Peyer's patch (tissue), 4 donors: ENCODE results near the gene PROM2. TPM values are rescaled to one million over a fixed set of nuclear protein-coding genes. Genes with fewer than 3 reads are reported as not detected.

Experiments
- DNase-seq, 3 donors: peaks; one replicate each; pipeline ENCODE4 v3.0.0-alpha.2; 2017 to 2019
- H3K27ac ChIP-seq, 4 donors: fragments of 200-600 bp; sonication (generic); one replicate each; pipeline ENCODE4 v1.5.1; 2016 to 2019
- H3K27me3 ChIP-seq, 2 donors: fragments of 200-600 bp; sonication (generic); one replicate each; pipeline ENCODE4 v1.5.1; 2019
- H3K36me3 ChIP-seq, 3 donors: fragments of 200-600 bp; sonication (generic); one replicate each; pipeline ENCODE4 v1.5.1; 2016 to 2019
- H3K4me1 ChIP-seq, 4 donors: fragments of 200-600 bp; sonication (generic); one replicate each; pipeline ENCODE4 v1.5.1; 2016 to 2019
- H3K4me3 ChIP-seq, 4 donors: fragments of 200-600 bp; sonication (generic); 1 replicate in 3 of 4; 2 replicates in 1 of 4; pipeline ENCODE4 v1.5.1; 2016 to 2019; ENCODE audit warnings: mild to moderate bottlenecking in 1 of 4
- H3K9me3 ChIP-seq, 4 donors: fragments of 200-600 bp; sonication (generic); one replicate each; pipeline ENCODE4 v1.5.1; 2016 to 2019; ENCODE audit warnings: mild to moderate bottlenecking in 1 of 4
- POLR2A ChIP-seq, 2 donors: fragments of 450-650 bp; IDR thresholded peaks; one replicate each; pipeline ENCODE4 v1.5.1; 2017; ENCODE audit warnings: antibody characterized with exemption in 2 of 2, mild to moderate bottlenecking in 2 of 2, moderate library complexity in 2 of 2
- total RNA-seq, 4 donors: library from RNA; depleted of rRNA; stranded (reverse); fragments of >200 nt; gene quantifications; one replicate each; pipeline ENCODE4 v1.1.0, GENCODE V29; 2016
- TF ChIP-seq, protein P1 (sequence below), 6 experiments: fragments of 450-650 bp in 4 of 6; fragments of 200-600 bp in 2 of 6; sonication (generic) in 1 of 6; IDR thresholded peaks; one replicate each; pipeline ENCODE4 v1.5.1; 2017 to 2019; ENCODE audit warnings: antibody characterized with exemption in 6 of 6, mild to moderate bottlenecking in 3 of 6, moderate library complexity in 1 of 6

PROM2 gene, protein sequence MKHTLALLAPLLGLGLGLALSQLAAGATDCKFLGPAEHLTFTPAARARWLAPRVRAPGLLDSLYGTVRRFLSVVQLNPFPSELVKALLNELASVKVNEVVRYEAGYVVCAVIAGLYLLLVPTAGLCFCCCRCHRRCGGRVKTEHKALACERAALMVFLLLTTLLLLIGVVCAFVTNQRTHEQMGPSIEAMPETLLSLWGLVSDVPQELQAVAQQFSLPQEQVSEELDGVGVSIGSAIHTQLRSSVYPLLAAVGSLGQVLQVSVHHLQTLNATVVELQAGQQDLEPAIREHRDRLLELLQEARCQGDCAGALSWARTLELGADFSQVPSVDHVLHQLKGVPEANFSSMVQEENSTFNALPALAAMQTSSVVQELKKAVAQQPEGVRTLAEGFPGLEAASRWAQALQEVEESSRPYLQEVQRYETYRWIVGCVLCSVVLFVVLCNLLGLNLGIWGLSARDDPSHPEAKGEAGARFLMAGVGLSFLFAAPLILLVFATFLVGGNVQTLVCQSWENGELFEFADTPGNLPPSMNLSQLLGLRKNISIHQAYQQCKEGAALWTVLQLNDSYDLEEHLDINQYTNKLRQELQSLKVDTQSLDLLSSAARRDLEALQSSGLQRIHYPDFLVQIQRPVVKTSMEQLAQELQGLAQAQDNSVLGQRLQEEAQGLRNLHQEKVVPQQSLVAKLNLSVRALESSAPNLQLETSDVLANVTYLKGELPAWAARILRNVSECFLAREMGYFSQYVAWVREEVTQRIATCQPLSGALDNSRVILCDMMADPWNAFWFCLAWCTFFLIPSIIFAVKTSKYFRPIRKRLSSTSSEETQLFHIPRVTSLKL
- total RNA-seq = 10 to 100 TPM; 13.1 to 68.9 (median 39.2) TPM

DNA sequence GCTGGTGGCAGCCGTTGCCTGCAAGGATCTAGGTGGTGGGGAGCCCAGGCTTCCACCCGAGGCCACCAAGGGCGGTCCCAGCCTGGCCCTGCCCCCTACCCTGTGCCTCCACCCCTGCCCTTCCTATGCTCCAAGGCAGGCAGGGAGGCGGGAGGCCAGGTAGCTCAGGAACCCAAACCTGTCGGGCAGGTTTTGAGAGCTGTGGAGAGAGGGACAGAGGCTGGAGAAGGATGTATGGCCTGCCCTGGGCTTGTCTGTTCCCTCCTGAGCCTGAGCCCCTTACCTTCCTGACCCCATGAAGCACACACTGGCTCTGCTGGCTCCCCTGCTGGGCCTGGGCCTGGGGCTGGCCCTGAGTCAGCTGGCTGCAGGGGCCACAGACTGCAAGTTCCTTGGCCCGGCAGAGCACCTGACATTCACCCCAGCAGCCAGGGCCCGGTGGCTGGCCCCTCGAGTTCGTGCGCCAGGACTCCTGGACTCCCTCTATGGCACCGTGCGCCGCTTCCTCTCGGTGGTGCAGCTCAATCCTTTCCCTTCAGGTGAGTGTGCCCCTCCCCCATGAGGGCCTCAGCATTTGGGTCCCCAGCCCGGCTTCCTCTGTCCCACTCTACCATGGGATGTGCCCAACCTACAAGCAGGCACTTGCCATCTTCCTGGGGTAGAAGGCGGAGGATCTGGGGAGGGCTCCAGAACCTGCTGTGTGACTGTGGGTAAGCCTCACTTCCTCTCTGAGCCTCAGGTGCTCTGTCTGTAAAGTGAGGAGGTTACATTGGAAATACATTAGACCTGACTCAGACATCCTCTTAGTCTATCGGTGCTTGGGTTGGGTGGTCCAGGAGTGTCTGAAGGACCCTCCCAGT, at the start of gene PROM2:
Gene PROM2 (plus strand): TSS at position 159 of the 860 bp plus-strand sequence. CDS start 137 bp downstream, at position 296.
- TF ChIP-seq POLR2A (IDR thresholded peaks at IDR 0.05) = peak in 1 of 2 donors; percentile 56
- TF ChIP-seq, protein P1, sequence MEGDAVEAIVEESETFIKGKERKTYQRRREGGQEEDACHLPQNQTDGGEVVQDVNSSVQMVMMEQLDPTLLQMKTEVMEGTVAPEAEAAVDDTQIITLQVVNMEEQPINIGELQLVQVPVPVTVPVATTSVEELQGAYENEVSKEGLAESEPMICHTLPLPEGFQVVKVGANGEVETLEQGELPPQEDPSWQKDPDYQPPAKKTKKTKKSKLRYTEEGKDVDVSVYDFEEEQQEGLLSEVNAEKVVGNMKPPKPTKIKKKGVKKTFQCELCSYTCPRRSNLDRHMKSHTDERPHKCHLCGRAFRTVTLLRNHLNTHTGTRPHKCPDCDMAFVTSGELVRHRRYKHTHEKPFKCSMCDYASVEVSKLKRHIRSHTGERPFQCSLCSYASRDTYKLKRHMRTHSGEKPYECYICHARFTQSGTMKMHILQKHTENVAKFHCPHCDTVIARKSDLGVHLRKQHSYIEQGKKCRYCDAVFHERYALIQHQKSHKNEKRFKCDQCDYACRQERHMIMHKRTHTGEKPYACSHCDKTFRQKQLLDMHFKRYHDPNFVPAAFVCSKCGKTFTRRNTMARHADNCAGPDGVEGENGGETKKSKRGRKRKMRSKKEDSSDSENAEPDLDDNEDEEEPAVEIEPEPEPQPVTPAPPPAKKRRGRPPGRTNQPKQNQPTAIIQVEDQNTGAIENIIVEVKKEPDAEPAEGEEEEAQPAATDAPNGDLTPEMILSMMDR (IDR thresholded peaks at IDR 0.05) = no peak
- H3K9me3 ChIP-seq = no peaks in the 10 kb centered on the region
- DNase-seq = peak in 2 of 3 donors; percentile 71 to 75
- H3K36me3 ChIP-seq = no peaks in the 10 kb centered on the region
- H3K4me3 ChIP-seq = peak within 1 kb of the TSS in 2 of 4 donors; percentile 14 to 38
- H3K27me3 ChIP-seq = no peaks in the 10 kb centered on the region
- peak within 1 kb of the TSS in 2 of 4 donors; percentile 22 to 64 for H3K27ac ChIP-seq
- peaks cover 0 to 15% (median 0%) of the 10 kb centered on the region in 4 donors for H3K4me1 ChIP-seq

DNA sequence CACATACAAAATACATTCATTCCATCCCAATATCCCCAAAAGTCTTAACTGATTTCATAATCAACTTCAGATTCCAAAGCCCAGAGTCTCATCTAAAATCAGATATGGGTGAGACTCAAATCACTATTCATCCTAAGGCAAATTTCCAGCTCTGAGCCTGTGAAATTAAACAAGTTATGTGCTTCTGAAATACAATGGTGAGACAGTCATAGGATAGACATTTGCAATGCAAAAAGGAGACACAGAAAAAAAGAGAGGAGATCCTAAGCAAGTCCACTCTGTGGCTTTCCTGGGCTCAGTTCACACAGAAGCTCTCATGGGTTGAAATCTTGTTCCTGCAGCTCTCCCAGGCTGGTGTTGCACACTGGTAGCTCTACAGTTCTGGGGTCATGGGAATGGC, 48.6 kb upstream of the PROM2 start:
- no peaks in the 10 kb centered on the region for H3K36me3 ChIP-seq
- H3K4me1 ChIP-seq = no peaks in the 10 kb centered on the region
- H3K27me3 ChIP-seq = no peaks in the 10 kb centered on the region
- peaks cover 0 to 22% (median 8%) of the 10 kb centered on the region in 4 donors for H3K9me3 ChIP-seq
- no peak for DNase-seq
- no peak for TF ChIP-seq POLR2A (IDR thresholded peaks at IDR 0.05)
- TF ChIP-seq, protein P1 (IDR thresholded peaks at IDR 0.05) = no peak
- no peak overlapping the region for H3K4me3 ChIP-seq
- no peak overlapping the region for H3K27ac ChIP-seq

DNA sequence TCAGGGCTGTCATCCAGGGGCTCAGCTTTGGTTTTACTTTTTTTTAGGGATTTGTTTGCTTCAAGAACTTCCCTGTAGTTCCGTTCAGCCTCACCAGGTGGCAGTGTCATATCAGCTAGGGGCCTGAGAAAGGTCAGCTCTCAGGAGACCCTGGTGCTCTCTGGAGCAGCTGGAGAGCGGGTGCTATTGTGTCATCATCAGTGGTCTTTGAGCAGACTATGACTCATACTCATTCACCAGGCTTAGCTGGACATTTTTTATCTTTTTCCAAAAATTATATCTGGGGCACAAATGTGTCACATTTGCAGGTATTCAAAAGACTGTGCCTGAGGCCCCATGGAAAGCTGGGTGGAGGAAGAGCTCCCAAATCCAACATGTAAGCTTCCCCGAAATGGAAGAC, 42.5 kb upstream of the PROM2 start:
- no peaks in the 10 kb centered on the region for H3K9me3 ChIP-seq
- TF ChIP-seq, protein P1 (IDR thresholded peaks at IDR 0.05) = peak in 4 of 6 experiments; percentile 46 to 74 (median 70)
- no peak for TF ChIP-seq POLR2A (IDR thresholded peaks at IDR 0.05)
- no peak overlapping the region for H3K27ac ChIP-seq
- no peaks in the 10 kb centered on the region for H3K4me1 ChIP-seq
- no peak overlapping the region for H3K4me3 ChIP-seq
- no peaks in the 10 kb centered on the region for H3K27me3 ChIP-seq
- peak; percentile 18 to 81 (median 59) for DNase-seq
- H3K36me3 ChIP-seq = no peaks in the 10 kb centered on the region

DNA sequence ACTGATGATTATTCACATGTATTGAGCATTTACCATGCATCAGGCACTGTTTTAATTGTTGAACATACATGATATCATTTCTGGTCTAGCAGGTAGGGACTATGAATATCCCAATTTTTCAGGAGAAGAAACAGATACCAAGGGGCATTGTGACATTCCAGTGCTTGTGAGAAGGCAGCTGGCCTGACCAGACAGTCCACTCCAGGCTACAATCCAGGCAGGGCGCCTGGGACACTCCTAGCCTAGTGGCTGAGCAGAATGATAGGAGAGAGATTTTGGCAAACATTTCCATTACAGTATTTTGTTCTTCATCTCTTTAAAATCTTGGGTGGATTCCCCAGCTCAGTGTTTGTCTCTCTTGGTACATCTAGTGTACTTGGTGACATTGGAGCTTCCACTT, 42.0 kb upstream of the PROM2 start:
- DNase-seq = no peak
- Histone ChIP-seq H3K36me3 (no peaks in the 10 kb centered on the region), H3K4me1 (no peaks in the 10 kb centered on the region), H3K27me3 (no peaks in the 10 kb centered on the region), H3K9me3 (no peaks in the 10 kb centered on the region), H3K4me3 (no peak overlapping the region), H3K27ac (no peak overlapping the region)
- TF ChIP-seq, protein P1 (IDR thresholded peaks at IDR 0.05) = no peak
- no peak for TF ChIP-seq POLR2A (IDR thresholded peaks at IDR 0.05)

DNA sequence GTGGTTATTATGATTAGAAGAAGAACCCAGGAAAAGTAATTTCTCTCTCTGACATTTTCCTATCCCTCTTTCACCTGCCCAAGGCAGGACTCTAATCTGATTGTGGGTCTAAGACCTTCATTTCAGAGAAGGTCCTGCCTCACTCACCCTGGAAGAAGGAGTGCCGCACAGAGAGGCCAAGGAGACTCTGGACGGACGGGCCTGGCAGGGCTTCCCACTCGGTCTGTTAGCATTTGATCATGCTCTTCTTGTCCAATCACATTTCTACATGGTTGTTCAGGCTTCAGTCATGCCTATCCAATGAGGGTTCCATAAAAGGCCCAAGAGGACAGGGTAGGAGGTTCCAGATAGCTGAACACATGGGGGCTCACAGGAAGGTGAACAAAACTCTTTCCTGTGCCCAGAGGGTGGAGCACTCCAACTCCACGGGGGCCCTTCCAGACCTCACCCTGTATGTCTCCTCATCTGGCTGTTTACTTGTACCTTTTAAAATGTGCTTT, 39.9 kb upstream of the PROM2 start:
- no peak for DNase-seq
- Histone ChIP-seq H3K9me3 (no peaks in the 10 kb centered on the region), H3K27me3 (no peaks in the 10 kb centered on the region), H3K4me1 (no peaks in the 10 kb centered on the region), H3K27ac (no peak overlapping the region), H3K36me3 (no peaks in the 10 kb centered on the region), H3K4me3 (no peak overlapping the region)
- TF ChIP-seq, protein P1 (IDR thresholded peaks at IDR 0.05) = no peak
- no peak for TF ChIP-seq POLR2A (IDR thresholded peaks at IDR 0.05)
